HG02571 (cell line): ENCODE measurements around the gene PLA2G4C.

Source experiments
- ATAC-seq: cut with Tn5 transposase; IDR thresholded peaks from one replicate; pipeline ENCODE4 v1.9.1; 2021; ENCODE audit warnings: mild to moderate bottlenecking, moderate library complexity; ENCODE audit not compliant: unreplicated experiment

PLA2G4C gene

DNA sequence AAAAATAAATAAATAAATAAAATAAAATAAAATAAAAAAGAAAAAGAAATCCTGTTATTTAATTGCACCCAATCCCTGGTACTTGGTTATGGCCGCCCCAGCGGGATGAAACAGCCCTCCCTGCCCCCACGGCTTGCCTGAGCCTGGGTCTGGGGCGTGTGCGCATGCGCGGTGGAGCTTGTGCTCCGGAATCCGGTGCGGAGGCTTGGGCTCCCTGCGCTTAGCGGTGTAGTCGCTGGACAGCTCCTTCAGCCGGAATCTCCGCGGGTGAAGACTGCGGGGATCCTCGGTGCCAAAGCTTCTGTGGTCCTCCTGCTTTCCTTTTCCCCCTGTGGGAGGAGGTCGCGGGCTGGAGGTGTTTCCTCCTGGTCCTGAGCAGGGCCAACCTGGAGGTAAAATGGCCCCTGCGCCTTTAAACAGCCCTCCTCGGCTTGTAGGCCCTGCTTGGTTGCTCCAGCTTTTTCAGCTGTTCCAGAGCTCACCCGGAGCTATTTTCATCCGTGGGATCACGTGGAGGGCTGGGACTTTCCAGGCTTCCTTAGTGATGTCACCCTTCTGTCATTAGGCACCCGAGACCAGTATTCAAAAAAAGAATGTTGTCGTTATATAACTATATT, at the start of gene PLA2G4C:
Gene PLA2G4C (minus strand): TSS at position 468 of the 617 bp plus-strand sequence. CDS start 4,288 bp downstream, outside the sequence.
- ATAC-seq, result no peak

- no peak for ATAC-seq
Measured at GRCh38 chr19:48158210-48158790, 47.7 kb upstream of the PLA2G4C start.

- ATAC-seq, result no peak
Measured at GRCh38 chr19:48154003-48154402, 43.4 kb upstream of the PLA2G4C start.

- ATAC-seq, result no peak
Measured at GRCh38 chr19:48152551-48152950, 41.9 kb upstream of the PLA2G4C start.

DNA sequence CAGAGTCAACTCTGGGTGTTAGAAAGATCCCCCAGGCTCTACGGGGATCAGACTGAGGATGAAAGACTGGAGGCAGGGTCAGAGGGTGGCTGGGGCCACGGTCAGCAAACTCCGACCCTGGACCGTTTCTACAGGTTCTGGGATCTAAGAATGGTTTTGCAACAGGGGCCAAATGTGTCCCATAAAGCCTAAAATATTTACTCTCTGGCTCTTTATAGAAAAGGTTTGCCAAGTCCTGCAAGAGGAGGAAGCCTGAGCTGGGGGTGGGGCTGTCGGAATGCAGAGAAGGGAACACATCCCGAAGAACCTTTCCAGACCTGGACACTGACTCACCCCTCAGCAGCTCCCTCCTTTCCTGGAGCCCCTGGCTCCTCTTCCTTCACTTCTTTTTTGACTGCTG, 38.8 kb upstream of the PLA2G4C start:
- no peak for ATAC-seq

- no peak for ATAC-seq
Measured at GRCh38 chr19:48148576-48148975, 38.0 kb upstream of the PLA2G4C start.

GRCh38 chr19:48147597-48148175, 37.1 kb upstream of the PLA2G4C start:
- ATAC-seq, result no peak

DNA sequence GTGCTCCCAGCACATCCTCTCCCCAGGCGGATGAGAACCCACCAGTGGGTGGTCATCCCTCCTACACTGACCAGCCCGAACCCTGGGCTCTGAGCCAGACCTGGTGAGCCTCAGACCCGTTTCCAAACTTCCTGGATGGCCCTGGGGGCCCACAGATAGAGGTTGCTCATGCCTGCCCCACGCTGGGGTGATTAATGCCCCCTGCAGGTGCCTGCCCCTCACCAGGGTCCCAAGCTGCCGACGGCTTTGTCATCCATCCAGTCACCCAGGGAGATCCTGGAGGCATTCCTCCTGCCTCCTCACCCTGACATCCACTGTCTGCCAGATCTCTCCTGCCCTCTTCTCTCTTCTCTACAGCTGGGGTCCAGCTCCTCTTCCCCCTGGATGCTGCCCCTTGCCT, 28.4 kb upstream of the PLA2G4C start:
- ATAC-seq, result no peak

- no peak for ATAC-seq
Measured at GRCh38 chr19:48137411-48137810, 26.8 kb upstream of the PLA2G4C start.

DNA sequence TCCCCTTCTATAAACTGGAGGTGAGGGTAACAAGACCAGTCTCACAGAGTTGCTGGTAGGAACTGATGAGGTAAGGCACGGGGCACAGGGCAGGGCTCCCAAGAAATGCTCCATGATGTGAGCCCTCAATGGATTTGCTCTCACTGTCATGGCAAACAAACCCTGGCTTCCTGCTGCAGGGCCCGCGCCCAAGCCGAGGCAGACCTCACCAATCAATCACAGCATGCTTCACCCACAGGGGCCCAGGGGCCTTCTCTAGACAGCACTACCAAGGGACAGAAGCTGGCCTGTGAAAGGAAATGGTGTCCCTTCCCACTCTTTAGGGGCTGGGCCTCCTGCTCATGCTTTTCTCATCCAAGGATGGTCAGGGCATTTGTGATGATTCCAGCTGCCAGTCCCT, 25.9 kb upstream of the PLA2G4C start:
- no peak for ATAC-seq

- no peak for ATAC-seq
Measured at GRCh38 chr19:48135411-48135810, 24.8 kb upstream of the PLA2G4C start.

DNA sequence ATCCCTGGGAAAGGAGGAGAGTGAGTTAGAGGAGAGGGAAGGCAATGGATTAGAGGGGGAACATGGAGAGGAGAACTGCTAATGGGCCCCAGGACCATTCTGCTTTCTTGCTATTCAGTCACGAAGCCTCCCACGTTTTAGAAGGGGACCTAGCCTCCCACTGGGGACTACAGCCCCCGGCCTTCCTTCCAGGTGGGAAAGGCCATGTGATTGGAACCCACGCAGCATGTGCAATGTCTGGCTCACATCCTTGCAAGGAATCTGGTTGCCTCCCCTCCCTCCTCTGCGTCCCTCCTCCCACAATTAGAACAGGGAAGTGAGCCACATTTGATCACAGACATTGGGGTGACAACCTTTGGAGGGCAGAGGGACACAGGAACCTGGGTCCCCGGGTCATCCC, 22.5 kb upstream of the PLA2G4C start:
- no peak for ATAC-seq

DNA sequence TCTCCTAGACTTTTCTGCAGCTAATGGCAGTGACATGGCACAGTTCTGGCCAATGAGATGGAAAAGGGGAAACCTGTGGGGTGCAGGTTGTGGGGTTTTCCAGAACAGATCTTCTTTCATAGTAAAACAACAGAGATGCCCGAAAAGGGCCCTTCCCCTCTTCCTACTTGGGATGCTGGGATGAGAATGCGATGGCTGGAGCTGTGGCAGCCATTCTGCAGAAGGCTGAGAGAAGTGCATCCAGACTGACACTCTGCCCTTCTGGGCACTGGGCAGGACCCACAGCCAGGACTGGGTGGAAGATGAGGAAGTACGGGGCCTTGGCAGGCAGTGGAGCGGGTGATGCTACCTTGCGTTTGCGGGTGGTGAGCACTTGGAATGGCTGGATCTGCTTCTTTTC, 16.9 kb upstream of the PLA2G4C start:
- ATAC-seq, result no peak

- ATAC-seq, result no peak
Measured at GRCh38 chr19:48123907-48124651, 13.5 kb upstream of the PLA2G4C start.

DNA sequence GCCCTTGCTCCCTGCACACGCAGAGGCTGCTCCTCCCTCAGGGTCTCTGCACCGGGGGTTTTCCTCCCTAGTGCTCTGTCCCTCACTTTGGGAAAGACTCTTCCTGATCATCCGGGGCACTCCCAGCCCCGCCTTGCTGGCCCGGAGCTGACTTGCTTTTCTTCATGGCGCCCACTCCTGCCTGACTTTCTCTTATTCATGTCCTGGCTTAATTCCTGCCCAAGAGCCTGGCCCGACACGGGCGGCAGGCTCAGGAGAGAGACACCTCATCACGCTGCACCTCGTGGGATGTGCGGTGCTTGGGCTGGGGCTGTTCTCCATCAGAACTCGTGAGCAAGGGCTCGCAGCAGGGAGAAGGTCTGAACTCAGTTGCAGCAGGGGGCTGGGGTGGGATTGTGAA, 11.8 kb upstream of the PLA2G4C start:
- ATAC-seq, result no peak

- no peak for ATAC-seq
Measured at GRCh38 chr19:48121909-48122371, 11.3 kb upstream of the PLA2G4C start.

- no peak for ATAC-seq
Measured at GRCh38 chr19:48121066-48121465, 10.4 kb upstream of the PLA2G4C start.

DNA sequence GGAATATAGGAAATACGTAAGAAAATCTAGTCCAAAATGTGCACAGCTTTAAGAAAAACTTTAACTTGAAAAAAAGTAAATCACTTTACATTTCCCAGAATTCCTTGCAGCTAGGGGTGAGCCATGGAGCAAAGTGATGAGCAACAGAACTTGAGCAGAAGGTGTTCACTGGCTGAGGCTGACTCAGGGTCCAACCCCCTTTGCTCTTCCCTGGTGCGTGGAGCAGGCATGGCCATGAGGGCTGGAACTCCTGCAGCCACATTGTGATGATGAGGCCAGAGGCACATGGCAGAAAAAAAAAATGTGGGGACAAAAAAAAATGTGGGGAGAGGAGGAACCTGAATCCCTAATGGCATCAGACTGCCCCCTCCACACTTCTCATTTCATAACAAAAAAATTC, 9.9 kb upstream of the PLA2G4C start:
- no peak for ATAC-seq

- no peak for ATAC-seq
Measured at GRCh38 chr19:48118131-48118517, 7.5 kb upstream of the PLA2G4C start.

GRCh38 chr19:48117515-48118130, 7.0 kb upstream of the PLA2G4C start:
- no peak for ATAC-seq

DNA sequence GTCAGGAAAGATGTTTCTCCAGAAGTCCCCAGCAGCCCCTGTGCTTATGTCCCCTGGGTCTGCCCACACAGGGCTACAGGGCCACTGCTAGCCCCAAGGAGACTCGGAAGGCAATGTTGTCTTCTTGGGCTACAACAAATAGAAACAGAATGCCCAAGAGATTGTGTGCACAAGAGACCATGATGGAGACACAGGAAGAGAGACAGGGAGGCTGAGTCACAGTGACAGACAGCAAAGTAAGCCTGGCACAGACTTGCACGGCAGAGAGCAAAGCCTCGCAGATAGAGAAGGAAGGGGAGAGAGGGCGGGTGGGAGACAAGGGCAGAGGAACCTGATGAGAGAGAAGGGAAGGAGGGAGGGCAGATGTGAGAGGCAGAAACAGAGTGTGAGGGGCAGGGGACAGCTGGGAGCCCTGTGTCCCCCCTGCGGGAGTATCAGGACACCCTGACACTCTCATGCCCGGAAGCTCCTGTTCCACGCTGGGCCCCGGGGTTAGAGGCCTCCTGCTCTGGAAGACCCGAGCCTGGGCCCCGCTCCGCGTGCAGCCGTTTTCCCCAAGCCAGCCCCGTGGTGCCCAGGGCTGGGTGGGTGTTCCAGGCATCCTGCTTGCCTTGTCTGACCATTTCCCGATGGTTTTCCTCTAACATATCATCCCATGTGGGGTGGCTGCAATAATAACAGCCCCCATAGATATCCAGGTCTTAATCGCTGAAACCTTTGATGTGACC, 2.7 kb upstream of the PLA2G4C start:
- ATAC-seq, result no peak
